HepG2 (cell line): Measurements from ENCODE around the gene EFNA3. TPM values are rescaled to one million over a fixed set of nuclear protein-coding genes. Genes with fewer than 3 reads are reported as not detected.

Experiments used
- DZIP1 ChIP-seq: sonication (generic); formaldehyde crosslinking; IDR thresholded peaks from 2 replicates; pipeline ENCODE4 v1.5.0; 2020; ENCODE audit warnings: mild to moderate bottlenecking, missing genetic modification reagents
- IRX3 ChIP-seq: sonication (generic); formaldehyde crosslinking; IDR thresholded peaks from 2 replicates; pipeline ENCODE4 v1.8.1; 2023; ENCODE audit warnings: mild to moderate bottlenecking, low read depth, missing genetic modification reagents, borderline replicate concordance
- NR2F2 ChIP-seq: IDR thresholded peaks from 2 replicates; pipeline ENCODE4 v1.6.1; 2012; ENCODE audit warnings: low read depth, inconsistent platforms, borderline replicate concordance
- TCF7L2 ChIP-seq: IDR thresholded peaks from 2 replicates; pipeline ENCODE4 v1.6.1; 2011; ENCODE audit warnings: mild to moderate bottlenecking, low read depth, low read length, moderate library complexity
- TEAD3 ChIP-seq: optimal IDR thresholded peaks from 2 replicates; pipeline ENCODE3; 2016; ENCODE audit warnings: borderline replicate concordance
- UBTF ChIP-seq: sonication (generic); formaldehyde crosslinking; IDR thresholded peaks from 2 replicates; pipeline ENCODE4 v1.4.0; 2020; ENCODE audit warnings: mild to moderate bottlenecking, missing genetic modification reagents
- XBP1 ChIP-seq: sonication (generic); formaldehyde crosslinking; IDR thresholded peaks from 2 replicates; pipeline ENCODE4 v1.5.0; 2020; ENCODE audit warnings: missing genetic modification reagents
- ZBTB46 ChIP-seq: sonication (generic); formaldehyde crosslinking; IDR thresholded peaks from 2 replicates; pipeline ENCODE4 v1.4.0; 2020; ENCODE audit warnings: mild to moderate bottlenecking, missing genetic modification reagents, borderline replicate concordance
- ZFP91 ChIP-seq: sonication (generic); formaldehyde crosslinking; IDR thresholded peaks from 2 replicates; pipeline ENCODE4 v1.9.0; 2022; ENCODE audit warnings: missing genetic modification reagents, mild to moderate bottlenecking, borderline replicate concordance
- ZFX ChIP-seq: sonication (generic); formaldehyde crosslinking; IDR thresholded peaks from 2 replicates; pipeline ENCODE4 v1.4.0; 2020; ENCODE audit warnings: mild to moderate bottlenecking, low read depth, missing genetic modification reagents, moderate library complexity
- ZFY ChIP-seq: sonication (generic); formaldehyde crosslinking; IDR thresholded peaks from 2 replicates; pipeline ENCODE4 v1.4.0; 2020; ENCODE audit warnings: missing genetic modification reagents
- ZNF614 ChIP-seq: IDR thresholded peaks from 2 replicates; pipeline ENCODE4 v1.6.1; 2018; ENCODE audit warnings: missing biosample characterization, missing genetic modification reagents, inconsistent platforms, borderline replicate concordance
- ZNF784 ChIP-seq: sonication (generic); formaldehyde crosslinking; IDR thresholded peaks from 2 replicates; pipeline ENCODE4 v1.5.1; 2020; ENCODE audit warnings: missing genetic modification reagents, mild to moderate bottlenecking, borderline replicate concordance
- ZNF878 ChIP-seq: sonication (generic); formaldehyde crosslinking; IDR thresholded peaks from 2 replicates; pipeline ENCODE4 v1.8.1; 2023; ENCODE audit warnings: mild to moderate bottlenecking, missing genetic modification reagents, moderate library complexity
- ZXDC ChIP-seq: sonication (generic); formaldehyde crosslinking; IDR thresholded peaks from 2 replicates; pipeline ENCODE4 v1.5.0; 2020; ENCODE audit warnings: mild to moderate bottlenecking, missing genetic modification reagents
- polyA plus RNA-seq, 8 experiments: library from polyadenylated mRNA; depleted of rRNA in 3 of 8; stranded (reverse) in 7 of 8; unstranded in 1 of 8; fragments of >200 nt; fragmentation: Illumina TruSeq in 4 of 8; extraction: Trizol in 4 of 8; gene quantifications; 2 replicates each; pipeline versions ENCODE4 v1.2.1 to v1.2.3, GENCODE V29; 2011 to 2016; ENCODE audit warnings: low read depth in 4 of 8, missing spikeins in 1 of 8, mixed read lengths in 1 of 8; ENCODE audit not compliant: insufficient read depth in 1 of 8
- total RNA-seq, 5 experiments: library from RNA; depleted of rRNA; stranded (reverse); fragments of >200 nt; fragmentation: Illumina TruSeq; extraction: Trizol; gene quantifications; 2 replicates each; pipeline ENCODE4 v1.2.3, GENCODE V29; 2016; ENCODE audit warnings: low read depth in 1 of 5

Gene EFNA3
- total and polyA plus RNA-seq, 2 of the 13 experiments (the other 11 are each of a cell fraction or from before 2014, with no cell fraction given): 1.0 to 5.7 TPM

GRCh38 chr1:155050560-155051341 lies 27.9 kb upstream of the EFNA3 start, which contains the start of gene ADAM15 (continued):
- peak; percentile 56; the same call in 1 of the 2 replicates for TF ChIP-seq ZXDC (CRISPR knock-in tag)
- TF ChIP-seq ZFX (CRISPR knock-in tag): no peak; the same call in none of the 2 replicates
- no peak for TF ChIP-seq ZBTB46 (CRISPR knock-in tag)
- TF ChIP-seq NR2F2: no peak; the same call in 1 of the 2 replicates
- no peak for TF ChIP-seq IRX3
- peak; percentile 92 for TF ChIP-seq ZFP91 (CRISPR knock-in tag)
- peak; percentile 33 for TF ChIP-seq TEAD3 (CRISPR knock-in tag)
- no peak for TF ChIP-seq ZNF878 (CRISPR knock-in tag)
- TF ChIP-seq ZFY: peak; percentile 71; the same call in 1 of the 2 replicates
- TF ChIP-seq TCF7L2: no peak
- TF ChIP-seq DZIP1: peak; percentile 85
- no peak for TF ChIP-seq ZNF614
- no peak for TF ChIP-seq ZNF784
- peak; percentile 88; the same call in 1 of the 2 replicates for TF ChIP-seq UBTF
- no peak for TF ChIP-seq XBP1
